HG03280 (cell line): Measurements from ENCODE around the gene FOXO3.
"Not testable (repeated sequence)": the region's sequence is repeated elsewhere in the genome, so short reads cannot be mapped to it uniquely, and the experiment has no call there.

Experiments
- ATAC-seq: cut with Tn5 transposase; IDR thresholded peaks from one replicate; pipeline ENCODE4 v1.9.1; 2021; ENCODE audit warnings: mild to moderate bottlenecking, moderate library complexity; ENCODE audit not compliant: unreplicated experiment

FOXO3 gene

DNA sequence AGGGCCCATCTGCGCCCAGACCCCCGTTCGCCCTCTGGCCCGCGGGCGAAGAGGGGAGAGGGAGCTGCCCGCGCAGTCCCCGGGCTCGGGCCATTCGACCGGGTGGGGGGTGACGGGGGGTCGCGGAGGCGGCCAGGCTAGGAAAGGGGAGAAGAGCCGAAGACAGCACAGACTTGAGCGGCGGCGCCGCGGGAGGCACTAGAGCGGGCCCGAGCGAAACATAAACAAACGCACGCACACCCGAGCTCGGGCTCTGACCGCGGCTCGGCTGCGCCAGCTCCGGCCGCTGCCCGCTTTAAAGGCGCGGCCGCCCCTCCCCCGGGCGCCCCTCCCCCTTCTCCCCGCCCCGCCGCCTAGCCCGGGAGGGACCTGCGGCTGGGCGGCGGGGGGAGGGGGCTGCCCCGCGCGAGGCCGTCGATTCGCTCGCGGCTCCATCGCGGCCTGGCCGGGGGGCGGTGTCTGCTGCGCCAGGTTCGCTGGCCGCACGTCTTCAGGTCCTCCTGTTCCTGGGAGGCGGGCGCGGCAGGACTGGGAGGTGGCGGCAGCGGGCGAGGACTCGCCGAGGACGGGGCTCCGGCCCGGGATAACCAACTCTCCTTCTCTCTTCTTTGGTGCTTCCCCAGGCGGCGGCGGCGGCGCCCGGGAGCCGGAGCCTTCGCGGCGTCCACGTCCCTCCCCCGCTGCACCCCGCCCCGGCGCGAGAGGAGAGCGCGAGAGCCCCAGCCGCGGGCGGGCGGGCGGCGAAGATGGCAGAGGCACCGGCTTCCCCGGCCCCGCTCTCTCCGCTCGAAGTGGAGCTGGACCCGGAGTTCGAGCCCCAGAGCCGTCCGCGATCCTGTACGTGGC is at the start of gene FOXO3:
Gene FOXO3 (plus strand): TSS at position 455 of the 846 bp plus-strand sequence. CDS start 292 bp downstream, at position 747.
- ATAC-seq, result no peak

DNA sequence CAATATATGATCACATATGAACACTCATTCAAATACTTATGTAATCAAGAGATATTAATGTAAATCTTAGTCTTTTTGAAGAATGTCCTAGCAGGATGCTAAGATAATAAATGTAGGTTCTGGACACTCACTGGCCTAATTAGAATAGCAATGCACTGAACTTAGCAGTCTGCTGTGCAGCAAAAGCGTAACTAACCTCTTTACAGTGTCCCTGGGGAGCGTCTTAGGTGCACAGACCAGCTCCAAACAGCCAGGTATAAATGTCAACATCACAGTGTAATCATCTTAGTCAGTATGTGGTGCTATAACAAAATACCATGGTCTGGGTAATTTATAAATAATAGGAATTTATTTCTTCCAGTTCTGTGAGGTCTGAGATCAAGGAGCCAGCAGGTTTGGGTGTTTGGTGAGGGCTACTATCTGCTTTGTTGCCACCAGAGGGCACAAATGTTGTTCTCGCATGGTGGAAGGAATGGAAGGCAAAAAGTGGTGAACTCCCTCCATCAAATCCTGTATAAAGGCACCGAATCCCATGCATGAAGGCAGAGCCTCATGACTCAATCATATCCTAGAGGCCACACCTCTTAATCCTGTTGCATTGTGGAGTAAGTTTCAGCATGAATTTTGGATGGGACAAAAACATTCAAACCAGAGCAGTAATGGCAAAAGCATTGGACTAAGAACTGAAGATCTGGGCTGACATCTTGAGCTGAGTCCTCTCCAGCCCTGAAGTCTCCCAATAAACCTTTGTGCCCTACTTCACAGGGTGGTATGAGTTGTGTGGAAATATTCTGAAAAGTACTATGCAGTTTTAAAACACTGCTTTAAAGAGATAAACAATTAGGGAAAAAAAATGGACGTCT is 41.8 kb upstream of the FOXO3 start:
- no peak for ATAC-seq

DNA sequence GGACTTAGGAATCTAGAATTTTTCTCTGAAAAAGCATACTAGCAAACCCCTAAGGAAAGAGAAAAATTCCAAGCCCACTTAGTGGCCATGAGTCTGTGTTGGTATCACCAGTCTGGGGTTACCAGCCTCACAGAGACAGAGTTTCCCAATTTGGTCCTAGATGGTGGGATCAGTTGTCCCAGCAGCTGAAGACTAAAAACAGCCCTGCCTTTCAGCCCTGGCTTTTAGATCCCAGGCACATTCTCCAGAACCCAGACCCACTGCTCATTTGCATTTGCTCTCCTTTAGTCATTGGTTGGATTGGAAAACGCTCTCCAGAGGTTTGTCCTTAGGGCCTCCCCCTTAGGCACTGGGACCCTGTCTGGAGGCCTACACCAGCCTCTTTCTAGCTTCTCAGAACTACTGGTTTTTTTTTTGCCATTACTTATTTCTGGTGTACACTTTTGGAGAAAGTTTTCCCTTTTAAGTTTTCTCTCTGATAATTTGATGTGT is 39.1 kb upstream of the FOXO3 start:
- no peak for ATAC-seq

DNA sequence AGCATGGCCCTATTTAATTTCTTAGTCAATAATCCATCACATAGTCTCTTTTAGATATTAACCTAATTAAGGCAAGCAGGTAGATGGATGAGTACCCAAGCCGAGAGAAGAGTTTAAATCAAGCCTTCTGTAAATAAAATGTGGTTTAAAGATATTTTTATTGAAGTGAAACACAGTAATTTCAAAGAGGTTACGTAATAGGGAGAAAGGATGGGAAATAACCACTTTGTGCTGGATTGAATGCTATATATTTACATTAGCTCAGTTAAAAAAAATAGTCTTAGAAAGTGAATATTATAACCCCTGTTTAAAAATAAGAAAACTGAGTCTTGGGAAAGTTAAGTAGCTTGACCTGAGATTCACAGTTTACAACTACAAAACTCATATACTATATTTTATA is 37.0 kb upstream of the FOXO3 start:
- ATAC-seq, result no peak

DNA sequence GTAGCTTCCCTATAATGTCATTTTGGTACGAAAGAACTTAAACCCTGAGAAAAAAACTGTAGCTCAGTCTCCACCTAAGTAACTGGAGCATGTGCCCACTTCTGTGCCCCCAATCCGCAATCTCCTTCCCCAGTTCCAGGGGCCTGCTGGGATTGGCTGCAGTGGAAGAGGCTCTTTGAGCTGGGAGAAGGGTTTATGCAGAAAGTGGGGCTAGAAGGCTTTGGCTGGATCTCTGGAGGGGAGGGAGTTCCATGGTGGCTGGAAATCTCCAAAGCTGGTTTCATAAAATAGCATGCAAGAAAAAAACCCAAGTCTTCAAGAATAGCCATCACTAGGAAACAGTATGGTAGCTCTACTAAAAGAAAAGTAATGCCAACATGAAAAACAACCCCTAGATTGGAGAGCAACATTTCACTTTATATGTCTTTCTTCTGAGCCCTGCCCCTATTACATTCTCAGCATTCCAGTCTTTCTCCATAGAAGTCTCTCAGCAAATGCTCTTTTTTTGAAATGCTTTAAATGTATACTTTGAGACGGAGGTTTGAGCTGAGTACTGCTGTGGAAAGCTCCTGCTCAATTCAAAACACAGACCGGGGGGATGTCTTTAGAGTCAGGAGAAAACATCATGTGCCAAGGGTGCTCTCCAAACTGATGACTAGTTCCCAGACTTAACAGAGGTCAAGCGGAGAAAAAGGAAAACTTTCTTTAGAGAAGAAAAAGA is 36.0 kb upstream of the FOXO3 start:
- ATAC-seq, result no peak

DNA sequence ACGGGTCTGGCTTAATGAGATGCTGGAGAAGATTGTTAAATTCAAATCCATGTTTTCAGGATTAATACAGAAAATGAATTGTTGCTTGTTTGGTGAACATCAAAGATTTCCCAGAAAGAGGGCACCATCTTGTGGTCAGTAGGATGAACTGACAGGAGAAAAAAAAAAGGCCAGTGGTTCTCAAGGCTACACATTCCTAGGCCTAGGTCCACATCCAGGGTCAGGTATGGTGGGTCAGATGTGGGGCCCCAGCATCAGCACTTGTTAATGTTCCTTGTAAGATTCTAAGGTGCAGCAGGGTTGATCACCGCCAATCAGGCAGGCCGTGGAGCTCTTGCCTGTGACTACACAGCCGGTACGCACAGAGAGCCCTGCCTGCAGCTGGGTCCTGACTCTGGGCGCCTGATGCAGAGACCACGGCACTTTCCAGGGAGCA is 34.0 kb upstream of the FOXO3 start:
- no peak for ATAC-seq

DNA sequence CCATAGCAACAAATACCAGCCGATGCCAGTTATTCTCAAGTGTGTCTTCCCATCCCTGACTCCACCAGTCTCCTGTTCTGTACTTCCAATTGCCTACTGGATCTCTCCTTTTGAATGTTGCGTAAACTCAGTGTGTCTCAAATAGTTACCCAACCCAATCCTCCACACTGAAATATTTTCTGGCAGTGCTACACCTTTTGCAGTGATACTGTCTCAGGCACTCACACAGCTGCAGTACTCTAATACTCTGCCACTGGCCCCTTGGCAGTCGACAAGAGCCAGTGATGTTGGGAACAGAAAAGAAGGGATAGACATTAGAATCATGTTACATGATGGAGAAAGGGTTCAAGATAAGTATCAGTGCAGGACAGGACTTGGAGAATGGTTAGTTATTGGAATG is 31.8 kb upstream of the FOXO3 start:
- ATAC-seq, result no peak

DNA sequence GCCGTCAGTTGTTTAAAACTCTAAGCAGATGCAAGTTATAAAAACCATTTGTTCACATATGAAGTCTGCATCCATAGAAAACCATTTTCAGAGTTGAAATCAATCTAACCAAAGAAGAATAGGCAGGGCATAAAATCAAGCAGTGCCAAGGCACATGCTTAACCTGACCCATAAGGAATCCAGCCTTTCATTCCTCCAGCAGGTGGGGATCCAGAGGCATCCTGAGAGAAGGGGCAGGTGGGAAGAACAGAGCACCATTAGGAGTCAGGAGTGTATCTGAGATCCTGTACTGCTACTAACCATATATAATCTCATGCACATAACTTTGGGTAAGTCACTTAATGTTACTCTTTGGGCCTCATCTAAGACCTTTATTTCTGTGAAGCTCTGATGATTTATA is 29.4 kb upstream of the FOXO3 start:
- ATAC-seq, result no peak

DNA sequence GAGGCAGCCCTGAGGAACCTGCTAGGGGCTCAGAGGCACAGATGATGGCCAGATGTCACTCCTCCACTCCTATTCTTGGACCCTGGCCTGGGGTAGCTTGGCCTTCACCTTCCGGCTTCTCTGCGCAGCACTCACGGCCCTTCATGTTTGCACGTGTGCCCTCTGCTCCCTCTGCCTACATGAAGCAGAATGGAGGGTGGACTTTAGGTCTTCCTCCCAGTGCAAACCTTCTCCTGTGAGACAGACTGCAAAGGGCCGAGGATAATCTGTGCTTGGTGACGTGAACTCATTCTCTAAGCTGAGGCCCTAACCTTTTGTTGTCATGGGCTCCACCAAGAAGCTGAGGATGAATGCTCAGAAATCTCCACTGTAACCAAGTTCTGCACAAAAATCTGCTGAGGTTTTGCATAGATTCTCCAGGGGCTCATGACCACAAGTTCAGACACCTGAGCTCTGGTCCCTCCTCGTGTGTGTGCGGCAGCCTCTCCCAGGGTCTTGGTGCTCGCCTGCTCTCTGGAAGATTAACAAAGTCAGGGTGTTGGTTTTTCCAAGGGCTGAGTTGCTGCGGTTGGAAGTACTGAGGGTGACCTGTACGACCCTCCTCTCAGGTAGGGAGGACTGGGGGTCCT is 25.5 kb upstream of the FOXO3 start:
- no peak for ATAC-seq

DNA sequence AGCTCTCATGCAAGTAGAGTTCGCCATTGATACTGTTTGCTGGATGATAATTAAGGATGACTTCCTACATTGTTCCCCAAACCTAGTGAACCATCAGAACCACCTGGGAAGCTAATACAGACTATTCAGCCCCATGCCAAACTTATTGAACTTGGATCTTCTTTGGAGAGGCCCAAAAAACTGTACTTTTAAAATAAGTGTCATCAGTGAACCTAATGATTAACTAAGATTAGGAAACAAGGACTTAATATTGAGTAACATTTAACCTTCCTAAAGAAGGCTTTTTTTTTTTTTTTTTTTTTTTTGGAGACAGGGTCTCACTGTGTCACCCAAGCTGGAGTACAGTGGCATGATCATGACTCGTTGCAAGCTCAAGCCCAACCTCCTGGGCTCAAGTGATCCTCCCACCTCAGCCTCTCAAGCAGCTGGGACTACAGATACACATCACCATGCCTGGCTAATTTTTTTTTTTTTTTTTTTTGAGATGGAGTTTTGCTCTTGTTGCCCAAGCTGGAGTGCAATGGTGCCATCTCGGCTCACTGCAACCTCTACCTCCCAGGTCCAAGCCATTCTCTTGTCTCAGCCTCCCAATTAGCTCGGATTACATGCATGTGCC is 24.7 kb upstream of the FOXO3 start:
- ATAC-seq, result not testable (repeated sequence)

DNA sequence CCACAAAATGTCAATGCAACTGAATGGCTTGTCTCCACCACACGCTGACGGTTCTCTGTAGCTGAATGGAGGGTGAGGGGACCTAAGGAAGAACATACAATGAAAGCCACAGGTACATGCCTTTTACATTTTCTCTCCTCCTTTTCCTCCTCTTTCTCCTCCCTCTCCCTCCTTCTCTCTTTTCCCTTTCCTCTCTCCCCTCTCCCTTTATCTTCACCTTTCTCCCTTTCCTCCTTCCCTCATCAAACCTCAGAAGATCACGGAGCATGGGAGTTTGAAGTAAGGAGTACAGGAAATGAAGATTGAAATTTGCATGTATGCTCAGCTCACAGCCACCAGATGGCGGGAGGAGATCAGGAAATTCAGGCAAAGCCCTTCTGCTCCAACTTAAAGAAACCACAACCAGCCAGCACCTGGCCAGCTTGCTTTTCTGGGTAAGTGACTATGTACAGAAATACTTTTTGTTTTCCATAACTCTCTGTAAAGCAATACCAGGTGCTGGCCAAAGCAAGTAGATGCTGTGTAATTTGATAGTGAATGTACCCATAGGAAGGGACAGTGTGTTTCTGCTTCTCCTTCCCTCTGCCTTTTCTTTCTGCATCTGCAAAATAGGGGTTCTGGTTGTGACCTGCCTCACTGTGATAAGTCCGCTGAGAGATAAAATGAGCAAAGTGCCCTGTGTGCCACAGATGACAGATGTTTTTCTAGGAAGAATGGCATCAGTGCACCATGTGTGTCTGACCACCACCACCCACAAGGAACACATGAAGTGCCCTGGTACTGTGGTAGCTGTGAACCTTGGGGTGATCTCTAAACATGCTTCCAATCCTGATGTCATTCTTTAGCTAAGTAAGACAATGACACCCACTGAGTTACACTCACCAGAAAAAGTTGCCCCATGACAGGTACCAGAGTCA is 18.6 kb upstream of the FOXO3 start:
- ATAC-seq, result peak; percentile 75

DNA sequence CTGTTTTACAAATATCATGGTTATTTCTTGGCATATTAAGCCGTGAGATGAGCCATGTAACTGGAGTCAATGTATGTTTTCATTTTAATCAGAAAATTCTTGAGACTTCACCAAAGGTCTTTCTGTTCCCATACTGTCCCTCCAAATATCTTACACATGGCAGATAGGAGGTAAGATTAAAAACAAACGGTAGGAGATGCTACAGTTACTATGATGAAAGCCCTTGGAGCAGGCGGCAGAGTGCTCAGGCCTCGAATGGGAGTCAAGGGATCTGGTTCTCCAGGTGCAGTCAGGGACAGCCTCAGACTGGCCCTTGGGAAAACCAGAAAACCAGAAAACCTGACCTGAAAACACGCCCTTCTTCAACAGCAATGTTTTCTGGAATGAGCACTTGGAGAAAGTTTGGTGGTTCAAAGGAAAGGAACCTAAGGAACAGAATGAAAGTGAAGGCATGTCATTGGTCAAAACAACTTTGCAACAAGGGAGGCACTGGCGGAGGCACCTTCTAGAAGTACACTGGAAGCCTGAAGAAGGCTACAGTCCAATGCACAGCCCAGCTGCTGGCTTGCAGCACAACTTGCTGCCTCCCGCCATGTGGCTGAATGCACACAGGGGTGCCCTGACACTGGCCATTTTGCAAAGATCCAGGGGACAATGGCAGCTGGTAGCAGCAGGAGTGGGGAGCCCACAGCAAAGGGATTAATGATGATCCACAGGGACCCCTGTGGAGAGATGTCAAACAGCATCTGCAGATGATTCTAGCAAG is 17.4 kb upstream of the FOXO3 start:
- ATAC-seq, result no peak

DNA sequence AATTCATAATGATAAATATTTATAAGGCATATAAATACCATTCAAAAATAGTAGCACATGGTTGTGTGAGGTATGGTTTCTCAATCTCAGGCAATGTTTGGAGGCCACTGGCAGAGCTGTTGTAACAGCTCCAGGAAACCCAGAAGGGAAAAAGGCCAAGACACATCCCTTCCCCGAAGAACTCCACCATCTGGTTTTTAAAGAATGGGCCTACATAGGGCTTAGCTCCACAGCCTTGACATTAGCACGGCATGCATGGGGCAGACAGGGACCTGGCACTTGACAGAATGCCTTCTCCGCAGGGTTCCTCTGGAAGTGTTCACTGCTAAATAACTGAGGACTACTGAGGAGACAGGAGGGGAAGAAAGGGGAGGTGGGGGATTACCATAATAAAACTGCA is 16.1 kb upstream of the FOXO3 start:
- no peak for ATAC-seq

DNA sequence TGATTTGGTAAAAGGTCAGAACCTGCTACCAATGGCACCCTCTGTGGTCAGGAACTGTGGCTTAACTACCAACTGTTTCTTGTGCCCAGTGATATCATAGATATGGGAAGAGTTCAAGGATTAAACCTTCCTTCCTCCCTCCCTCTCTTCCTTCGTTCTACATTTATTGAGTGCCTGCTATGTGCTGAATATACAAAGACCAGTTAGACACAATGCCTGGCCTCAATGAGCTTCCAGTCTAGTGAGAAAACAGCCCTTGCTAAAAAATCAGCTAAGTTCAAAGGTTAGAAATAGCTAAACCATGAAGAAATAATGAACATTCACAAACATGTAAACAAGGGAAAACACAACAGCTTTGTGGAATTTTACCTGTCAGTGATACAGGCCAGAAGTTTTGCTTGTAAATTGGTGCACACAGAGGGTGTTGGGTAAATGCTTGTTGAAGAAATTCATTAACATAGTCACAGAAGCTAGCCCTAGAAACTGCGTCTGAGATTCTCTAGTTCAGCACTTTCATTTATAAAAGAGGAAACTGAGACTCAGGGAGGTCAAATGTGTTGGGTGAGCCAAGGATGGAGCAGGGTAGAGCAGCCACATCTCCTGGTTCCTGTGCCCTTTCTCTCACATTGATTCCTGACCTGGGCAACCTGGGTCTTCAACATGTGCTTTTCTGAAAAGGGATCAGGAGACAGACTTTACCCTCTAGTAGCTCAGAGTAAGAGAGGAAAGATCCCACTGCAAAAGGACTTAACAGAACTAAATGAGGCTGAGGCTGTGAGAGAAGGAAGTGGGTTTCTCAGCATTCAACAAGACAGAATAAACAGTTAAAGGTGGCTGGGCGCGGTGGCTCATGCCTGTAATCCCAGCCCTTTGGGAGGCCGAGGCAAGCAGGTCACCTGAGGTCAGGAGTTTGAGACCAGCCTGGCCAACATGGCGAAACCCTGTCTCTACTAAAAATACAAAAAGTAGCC is 14.4 kb upstream of the FOXO3 start:
- no peak for ATAC-seq

DNA sequence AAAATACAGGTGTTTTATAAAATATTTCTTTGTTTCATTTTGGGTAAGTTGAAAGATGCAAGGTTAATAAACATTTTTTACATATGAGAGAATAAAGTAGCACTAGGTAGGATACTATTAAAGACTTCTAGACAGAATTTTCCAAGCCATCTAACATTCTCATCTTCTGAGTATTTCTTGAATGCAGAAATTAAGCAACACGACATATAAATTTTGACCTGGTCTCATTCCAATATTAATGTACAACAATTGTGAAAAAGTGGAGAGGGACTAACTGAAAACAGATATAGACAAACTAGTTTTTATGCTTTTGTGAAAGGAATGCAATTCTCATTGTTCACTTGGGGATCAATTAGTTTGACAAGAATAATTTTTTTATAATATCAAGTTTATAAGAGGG is 11.5 kb upstream of the FOXO3 start:
- ATAC-seq, result no peak

DNA sequence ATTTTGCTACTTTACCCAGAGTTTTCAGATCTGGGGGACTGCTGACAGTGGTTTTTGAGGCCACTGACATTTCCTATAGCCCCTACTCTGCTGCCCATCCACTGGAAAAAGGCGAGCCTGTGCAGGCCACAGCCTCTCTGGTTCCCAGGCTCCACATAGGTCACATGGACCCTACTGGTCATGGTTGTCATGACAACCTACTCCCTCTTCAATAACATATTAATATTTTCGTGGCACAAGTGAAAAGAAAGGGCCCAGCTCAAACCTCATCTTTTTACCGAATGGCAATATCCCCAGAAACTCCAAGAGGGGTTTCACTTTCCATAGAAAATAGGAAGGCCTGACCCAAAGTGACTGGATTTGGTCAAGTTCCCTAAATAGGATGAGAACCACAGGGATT is 11.0 kb upstream of the FOXO3 start:
- ATAC-seq, result no peak

DNA sequence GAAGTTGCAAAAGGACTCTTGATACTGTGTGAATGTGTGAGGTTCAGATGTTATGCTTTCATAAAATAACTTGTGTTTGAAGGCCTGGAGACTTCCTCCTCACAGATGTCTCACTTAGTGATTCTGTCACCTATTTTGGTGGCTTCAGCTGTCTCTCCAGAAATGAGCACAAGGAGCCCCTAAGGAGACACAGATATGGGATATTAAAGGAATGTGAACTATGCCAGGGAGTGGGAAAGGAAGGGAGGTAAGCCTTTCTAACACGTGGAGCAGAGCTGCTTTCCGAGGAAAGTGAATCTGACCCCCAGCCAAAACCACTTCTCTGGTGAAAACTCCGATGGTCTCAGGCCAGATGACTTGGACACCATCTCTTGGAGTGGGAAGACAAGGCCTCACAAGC is 10.5 kb upstream of the FOXO3 start:
- no peak for ATAC-seq
